ENCODE measurements around the gene METTL8.

METTL8 gene

DNA sequence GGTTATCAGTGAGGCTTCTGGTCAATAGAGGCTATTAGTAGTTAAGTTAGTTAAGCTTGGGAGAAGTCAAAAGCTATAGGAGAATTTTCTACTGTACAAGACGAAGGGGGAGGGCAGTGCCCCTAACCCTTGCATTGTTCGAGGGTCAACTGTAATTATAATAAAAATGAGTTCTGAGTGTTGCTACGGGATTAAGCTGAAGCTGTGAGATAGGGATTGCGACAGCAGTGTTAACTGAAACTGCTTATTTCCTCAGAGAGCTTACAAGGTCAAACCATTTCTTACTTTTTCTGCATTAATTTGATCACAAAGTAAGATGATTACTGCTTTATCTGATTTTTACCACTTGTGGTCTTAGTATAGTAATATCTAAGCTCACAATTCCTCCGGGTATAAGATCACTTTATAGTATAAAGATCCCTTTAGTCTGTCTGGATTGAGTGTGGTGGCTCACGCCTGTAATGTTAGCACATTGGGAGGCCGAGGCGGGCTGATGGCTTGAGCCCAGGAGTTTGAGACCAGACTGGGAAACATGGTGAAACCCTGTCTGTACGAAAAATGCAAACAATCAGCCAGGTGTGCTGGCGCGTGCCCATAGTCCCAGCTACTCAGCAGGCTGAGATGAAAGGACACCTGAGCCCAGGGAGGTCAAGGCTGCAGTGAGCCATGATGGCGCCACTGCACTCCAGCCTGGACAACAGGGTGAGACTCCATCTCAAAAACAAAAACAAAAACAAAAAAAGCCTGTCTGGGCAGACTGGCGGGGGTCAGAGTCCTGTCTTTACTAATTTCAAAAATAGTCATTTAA, 153.6 kb downstream of the METTL8 start:
- no peaks in the 10 kb centered on the region for H3K27me3 ChIP-seq (ENCODE audit: control insufficient read depth, insufficient read depth, low read length)
- H3K4me3 ChIP-seq (ENCODE audit: low read depth, low read length), result no peak overlapping the region
- no peaks in the 10 kb centered on the region for H3K9me3 ChIP-seq (ENCODE audit: control insufficient read depth, insufficient read depth, low read length)
- no peak overlapping the region for H3K9ac ChIP-seq (ENCODE audit: low read depth, low read length)
- no peak overlapping the region for H3K27ac ChIP-seq (ENCODE audit: low read depth, low read length)
- no peaks in the 10 kb centered on the region for H3K36me3 ChIP-seq (ENCODE audit: control insufficient read depth, insufficient read depth, low read length)
- H3K4me1 ChIP-seq (ENCODE audit: control insufficient read depth, insufficient read depth, low read length), result peaks cover 10% of the 10 kb centered on the region; the same call in 1 of the 2 replicates

DNA sequence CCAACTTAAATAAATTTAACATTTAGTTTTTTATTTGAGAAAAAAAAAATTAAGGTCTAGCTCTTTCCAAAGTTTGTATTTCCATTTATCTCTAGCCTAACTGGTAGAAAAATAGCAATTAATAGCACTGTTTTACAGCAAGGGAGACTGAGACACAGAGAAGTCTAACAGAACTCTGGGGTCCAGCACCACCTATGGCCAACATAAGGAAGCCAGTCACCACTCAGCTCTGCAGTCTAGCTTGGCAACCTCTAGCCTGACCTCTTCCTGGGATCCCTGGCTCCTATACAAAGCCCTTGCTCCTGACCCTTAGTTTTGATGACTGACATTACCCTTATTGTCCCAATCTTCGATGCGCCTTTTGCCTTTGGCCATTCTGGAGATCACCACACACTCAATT, 159.0 kb downstream of the METTL8 start:
- H3K36me3 ChIP-seq (ENCODE audit: control insufficient read depth, insufficient read depth, low read length), result no peaks in the 10 kb centered on the region
- H3K4me1 ChIP-seq (ENCODE audit: control insufficient read depth, insufficient read depth, low read length), result peaks cover 22% of the 10 kb centered on the region
- no peaks in the 10 kb centered on the region for H3K9me3 ChIP-seq (ENCODE audit: control insufficient read depth, insufficient read depth, low read length)
- no peaks in the 10 kb centered on the region for H3K27me3 ChIP-seq (ENCODE audit: control insufficient read depth, insufficient read depth, low read length)
- H3K9ac ChIP-seq (ENCODE audit: low read depth, low read length), result no peak overlapping the region
- H3K4me3 ChIP-seq (ENCODE audit: low read depth, low read length), result no peak overlapping the region
- no peak overlapping the region for H3K27ac ChIP-seq (ENCODE audit: low read depth, low read length)

DNA sequence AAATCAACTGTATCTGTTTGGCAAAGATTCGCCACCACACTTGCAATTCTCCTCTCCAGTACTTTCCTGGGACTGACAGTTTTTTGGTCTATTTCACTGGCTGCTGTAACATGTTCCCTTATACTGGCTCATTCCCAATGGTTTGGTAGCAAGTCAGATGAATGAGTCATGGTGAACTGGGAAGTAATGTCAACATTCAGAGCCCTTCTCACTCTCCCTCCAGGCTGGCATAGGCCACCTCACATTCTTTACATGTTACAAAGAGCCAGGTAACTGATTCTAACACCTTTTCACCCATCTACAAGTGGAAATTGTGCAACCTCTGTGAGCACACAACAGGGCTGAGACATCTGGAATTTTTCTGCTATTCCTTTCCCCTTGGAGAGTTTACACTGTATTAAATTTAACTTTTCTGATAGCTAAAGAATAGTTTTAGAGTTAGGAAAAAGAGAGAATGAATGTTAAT, 161.8 kb downstream of the METTL8 start:
- Histone ChIP-seq H3K27me3 (ENCODE audit: control insufficient read depth, insufficient read depth, low read length) (no peaks in the 10 kb centered on the region), H3K27ac (ENCODE audit: low read depth, low read length) (peak overlapping the region; percentile 32), H3K4me1 (ENCODE audit: control insufficient read depth, insufficient read depth, low read length) (peaks cover 16% of the 10 kb centered on the region; the same call in 1 of the 2 replicates), H3K9ac (ENCODE audit: low read depth, low read length) (no peak overlapping the region), H3K36me3 (ENCODE audit: control insufficient read depth, insufficient read depth, low read length) (no peaks in the 10 kb centered on the region), H3K4me3 (ENCODE audit: low read depth, low read length) (no peak overlapping the region), H3K9me3 (ENCODE audit: control insufficient read depth, insufficient read depth, low read length) (no peaks in the 10 kb centered on the region)

DNA sequence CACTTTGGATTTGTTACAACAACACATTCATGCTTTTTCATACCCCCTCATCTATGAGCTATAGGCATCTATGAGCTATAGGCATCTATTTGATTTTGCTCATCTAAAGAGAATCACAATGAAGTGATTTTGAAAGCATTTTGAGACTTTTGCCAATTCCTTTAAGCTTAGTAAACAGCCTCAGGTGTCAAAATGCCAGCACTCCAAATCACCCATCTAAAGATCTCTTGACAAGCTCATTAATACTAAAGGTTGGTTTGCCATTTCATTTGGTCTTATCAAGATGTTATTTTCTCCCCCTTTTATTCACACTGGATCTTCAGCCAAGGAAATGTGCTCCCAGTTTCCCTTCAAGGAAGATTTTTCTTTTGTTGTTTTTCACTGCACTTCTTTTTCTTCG, 162.4 kb downstream of the METTL8 start:
- H3K9ac ChIP-seq (ENCODE audit: low read depth, low read length), result no peak overlapping the region
- H3K27me3 ChIP-seq (ENCODE audit: control insufficient read depth, insufficient read depth, low read length), result no peaks in the 10 kb centered on the region
- H3K9me3 ChIP-seq (ENCODE audit: control insufficient read depth, insufficient read depth, low read length), result no peaks in the 10 kb centered on the region
- H3K27ac ChIP-seq (ENCODE audit: low read depth, low read length), result no peak overlapping the region
- H3K4me3 ChIP-seq (ENCODE audit: low read depth, low read length), result no peak overlapping the region
- peaks cover 16% of the 10 kb centered on the region; the same call in 1 of the 2 replicates for H3K4me1 ChIP-seq (ENCODE audit: control insufficient read depth, insufficient read depth, low read length)
- H3K36me3 ChIP-seq (ENCODE audit: control insufficient read depth, insufficient read depth, low read length), result no peaks in the 10 kb centered on the region

GRCh38 chr2:171267855-171268629, 165.7 kb downstream of the METTL8 start:
- no peak overlapping the region for H3K9ac ChIP-seq (ENCODE audit: low read depth, low read length)
- peaks cover 16% of the 10 kb centered on the region; the same call in 1 of the 2 replicates for H3K4me1 ChIP-seq (ENCODE audit: control insufficient read depth, insufficient read depth, low read length)
- H3K36me3 ChIP-seq (ENCODE audit: control insufficient read depth, insufficient read depth, low read length), result no peaks in the 10 kb centered on the region
- H3K9me3 ChIP-seq (ENCODE audit: control insufficient read depth, insufficient read depth, low read length), result no peaks in the 10 kb centered on the region
- H3K4me3 ChIP-seq (ENCODE audit: low read depth, low read length), result no peak overlapping the region
- H3K27me3 ChIP-seq (ENCODE audit: control insufficient read depth, insufficient read depth, low read length), result no peaks in the 10 kb centered on the region
- H3K27ac ChIP-seq (ENCODE audit: low read depth, low read length), result no peak overlapping the region
